Epithelial cell of proximal tubule (primary cell): ENCODE data around the gene UBXN4. TPM values are rescaled to one million over a fixed set of nuclear protein-coding genes. Genes with fewer than 3 reads are reported as not detected.

Source experiments
- DNase-seq: peaks from one replicate; pipeline ENCODE4 v3.0.0-alpha.2; 2011; ENCODE audit warnings: low read depth
- H3K4me3 ChIP-seq: 2 replicates; pipeline ENCODE4 v1.5.1; 2011; ENCODE audit warnings: low read depth, mild to moderate bottlenecking, low read length
- CTCF ChIP-seq: conservative IDR thresholded peaks from 2 replicates; pipeline ENCODE4 v1.5.1; 2012; ENCODE audit warnings: low read depth, mild to moderate bottlenecking, low read length
- total RNA-seq: library from RNA; depleted of rRNA; stranded (reverse); fragments of >200 nt; gene quantifications from 2 replicates; pipeline ENCODE4 v1.2.3, GENCODE V29; 2015

The UBXN4 gene
- total RNA-seq, 1 donor from 2014 or later: 47.2 TPM

GRCh38 chr2:135826544-135826943 lies 84.9 kb downstream of the UBXN4 start:
- no peak for DNase-seq
- TF ChIP-seq CTCF: no peak
- H3K4me3 ChIP-seq: no peak overlapping the region

- no peak overlapping the region for H3K4me3 ChIP-seq
- TF ChIP-seq CTCF: no peak
- no peak for DNase-seq
Observed at GRCh38 chr2:135829378-135830135, 87.9 kb downstream of the UBXN4 start.

- no peak for TF ChIP-seq CTCF
Observed at GRCh38 chr2:135831180-135831812, 89.6 kb downstream of the UBXN4 start.

GRCh38 chr2:135832891-135833290 lies 91.2 kb downstream of the UBXN4 start:
- DNase-seq: no peak
- H3K4me3 ChIP-seq: no peak overlapping the region
- TF ChIP-seq CTCF: no peak

More at GRCh38 chr2:135831180-135831812, 89.6 kb downstream of the UBXN4 start:
- no peak for DNase-seq
- no peak overlapping the region for H3K4me3 ChIP-seq

Other genes starting within 250 kb of the UBXN4 start
- gene ZRANB3, start 210.6 kb upstream of the UBXN4 start, total RNA-seq: 7.1 and 7.9 TPM in 2 replicates
- 11.3 and 16.7 TPM in 2 replicates for gene R3HDM1, start 210.4 kb upstream of the UBXN4 start, total RNA-seq
- gene LCT, start 95.3 kb downstream of the UBXN4 start, total RNA-seq: not detected in 2 replicates
- gene MCM6, start 134.6 kb downstream of the UBXN4 start, total RNA-seq: 37.8 and 71.3 TPM in 2 replicates
- 82.8 and 86.0 TPM in 2 replicates for gene DARS1, start 243.8 kb downstream of the UBXN4 start, total RNA-seq